ENCODE results near the gene CLNS1A.

CLNS1A gene

DNA sequence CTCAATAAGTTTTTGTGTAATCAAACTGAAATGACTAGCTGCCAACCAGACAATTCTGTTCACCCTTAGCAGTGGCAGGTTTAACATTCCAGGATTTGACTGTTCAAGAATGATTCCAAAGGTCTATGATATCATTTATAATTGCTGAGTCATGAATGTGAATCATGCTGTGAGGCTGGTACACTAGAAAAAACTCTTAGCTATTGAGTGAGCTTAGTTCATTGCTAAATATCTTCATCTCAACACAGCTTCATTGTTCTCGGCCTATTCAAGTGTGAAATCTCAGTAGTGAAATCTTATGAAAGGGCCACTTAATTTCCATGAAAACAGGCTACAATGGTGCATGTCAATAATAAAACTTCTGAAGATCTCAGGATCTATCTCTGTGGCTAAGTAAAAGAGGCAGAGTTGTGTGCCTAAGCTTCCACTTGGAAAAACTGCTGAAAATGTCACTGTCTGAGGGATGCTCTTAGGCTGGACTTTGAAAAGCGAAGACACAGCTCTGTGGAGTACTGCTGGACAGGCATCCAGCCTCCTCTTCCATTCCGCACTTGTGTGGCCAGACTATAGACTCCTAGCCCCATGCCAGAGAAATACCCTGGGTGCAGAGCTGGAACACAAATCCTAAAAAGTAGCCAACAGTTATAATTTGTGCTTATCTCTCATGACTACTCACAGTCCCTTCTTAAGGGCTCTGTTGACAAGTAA, 35.1 kb downstream of the CLNS1A start:
- DNase-seq (ENCODE audit: low spot score), result no peak

DNA sequence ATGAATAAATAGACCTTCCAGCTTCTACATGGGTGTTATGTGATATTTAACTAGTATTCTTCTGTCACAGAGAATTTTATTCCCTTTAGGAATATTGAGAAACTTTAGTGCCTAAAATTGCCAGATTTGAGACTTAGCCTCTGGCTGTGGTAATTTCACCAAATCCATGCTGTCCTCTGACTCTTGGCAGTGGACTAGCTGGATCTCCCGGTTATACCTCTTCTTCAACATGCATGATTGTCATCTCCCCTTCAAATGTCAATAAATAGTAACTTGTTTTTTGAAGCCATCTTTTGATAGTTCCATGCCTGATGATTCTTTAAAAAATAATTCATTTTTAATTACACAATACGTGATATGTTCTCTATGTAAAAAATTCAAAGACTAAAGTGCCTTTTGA, 39.4 kb downstream of the CLNS1A start:
- no peak overlapping the region for H2BK12ac ChIP-seq (ENCODE audit: low read length)
- H3K4me3 ChIP-seq (ENCODE audit: low read length in 2 of 2), result no peak overlapping the region
- no peaks in the 10 kb centered on the region for H3K27me3 ChIP-seq (ENCODE audit: control insufficient read depth in 3 of 3, insufficient read depth in 3 of 3, low read depth in 1 of 3, low read length in 3 of 3)
- H2AK5ac ChIP-seq (ENCODE audit: low read depth, low read length), result no peak overlapping the region
- no peak overlapping the region for H2BK5ac ChIP-seq (ENCODE audit: low read length)
- H2AFZ ChIP-seq (ENCODE audit: low read length), result no peak overlapping the region
- no peak overlapping the region for H4K8ac ChIP-seq (ENCODE audit: low read depth, low read length)
- no peak overlapping the region for H2BK15ac ChIP-seq (ENCODE audit: low read length)
- H3K9ac ChIP-seq (ENCODE audit: low read depth, low read length, poor library complexity), result no peak overlapping the region
- no peaks in the 10 kb centered on the region for H3K9me3 ChIP-seq (replicated peaks in 1 of 2; ENCODE audit: control insufficient read depth in 2 of 2, insufficient read depth in 1 of 2, low read depth in 1 of 2, low read length in 2 of 2)
- DNase-seq (ENCODE audit: low spot score), result no peak
- no peak overlapping the region for H3K18ac ChIP-seq (ENCODE audit: low read length)
- H3K23ac ChIP-seq (ENCODE audit: low read depth, low read length, poor library complexity), result no peak overlapping the region
- H3K27ac ChIP-seq (replicated peaks; ENCODE audit: low read length), result no peak overlapping the region
- no peak overlapping the region for H3K4ac ChIP-seq (ENCODE audit: low read length)
- no peaks in the 10 kb centered on the region for H3K79me1 ChIP-seq (ENCODE audit: low read depth, low read length)
- no peak overlapping the region for H3K4me2 ChIP-seq (ENCODE audit: insufficient read depth, low read length, poor library complexity, severe bottlenecking)
- H4K91ac ChIP-seq (ENCODE audit: low read depth, low read length, poor library complexity), result no peak overlapping the region
- no peaks in the 10 kb centered on the region for H3K36me3 ChIP-seq (replicated peaks in 1 of 2; ENCODE audit: control insufficient read depth in 2 of 2, insufficient read depth in 2 of 2, low read length in 2 of 2)
- no peak overlapping the region for H3K14ac ChIP-seq (ENCODE audit: low read length)
- H2BK120ac ChIP-seq (ENCODE audit: low read depth, low read length), result no peak overlapping the region
- no CpG with 5 or more reads among the region's 2 CpGs for WGBS, 2 donors (ENCODE audit: extremely low coverage in 2 of 2, insufficient read length in 2 of 2, insufficient replicate concordance in 1 of 2)
- peaks cover 0 to 8% of the 10 kb centered on the region in 2 donors for H3K4me1 ChIP-seq (ENCODE audit: control insufficient read depth in 2 of 2, insufficient read depth in 1 of 2, low read depth in 1 of 2, low read length in 2 of 2)

More for the DNA sequence above, 35.1 kb downstream of the CLNS1A start:
- Histone ChIP-seq H4K8ac (ENCODE audit: low read depth, low read length) (no peak overlapping the region), H2BK15ac (ENCODE audit: low read length) (no peak overlapping the region), H3K4me2 (ENCODE audit: insufficient read depth, low read length, poor library complexity, severe bottlenecking) (no peak overlapping the region), H2AK5ac (ENCODE audit: low read depth, low read length) (no peak overlapping the region), H4K91ac (ENCODE audit: low read depth, low read length, poor library complexity) (no peak overlapping the region), H2BK120ac (ENCODE audit: low read depth, low read length) (no peak overlapping the region), H2AFZ (ENCODE audit: low read length) (no peak overlapping the region), H3K36me3 (replicated peaks in 1 of 2; ENCODE audit: control insufficient read depth in 2 of 2, insufficient read depth in 2 of 2, low read length in 2 of 2) (peaks cover 4 to 29% of the 10 kb centered on the region in 2 donors), H3K27ac (replicated peaks; ENCODE audit: low read length) (no peak overlapping the region), H2BK12ac (ENCODE audit: low read length) (no peak overlapping the region), H2BK5ac (ENCODE audit: low read length) (no peak overlapping the region), H3K23ac (ENCODE audit: low read depth, low read length, poor library complexity) (no peak overlapping the region), H3K9ac (ENCODE audit: low read depth, low read length, poor library complexity) (no peak overlapping the region), H3K18ac (ENCODE audit: low read length) (no peak overlapping the region), H3K9me3 (replicated peaks in 1 of 2; ENCODE audit: control insufficient read depth in 2 of 2, insufficient read depth in 1 of 2, low read depth in 1 of 2, low read length in 2 of 2) (no peaks in the 10 kb centered on the region), H3K4me3 (ENCODE audit: low read length in 2 of 2) (no peak overlapping the region), H3K14ac (ENCODE audit: low read length) (no peak overlapping the region), H3K4ac (ENCODE audit: low read length) (no peak overlapping the region), H3K27me3 (ENCODE audit: control insufficient read depth in 3 of 3, insufficient read depth in 3 of 3, low read depth in 1 of 3, low read length in 3 of 3) (no peaks in the 10 kb centered on the region), H3K79me1 (ENCODE audit: low read depth, low read length) (no peaks in the 10 kb centered on the region), H3K4me1 (ENCODE audit: control insufficient read depth in 2 of 2, insufficient read depth in 1 of 2, low read depth in 1 of 2, low read length in 2 of 2) (peaks cover 0 to 11% of the 10 kb centered on the region in 2 donors)
- no CpG with 5 or more reads among the region's 3 CpGs for WGBS, 2 donors (ENCODE audit: extremely low coverage in 2 of 2, insufficient read length in 2 of 2, insufficient replicate concordance in 1 of 2)

DNA sequence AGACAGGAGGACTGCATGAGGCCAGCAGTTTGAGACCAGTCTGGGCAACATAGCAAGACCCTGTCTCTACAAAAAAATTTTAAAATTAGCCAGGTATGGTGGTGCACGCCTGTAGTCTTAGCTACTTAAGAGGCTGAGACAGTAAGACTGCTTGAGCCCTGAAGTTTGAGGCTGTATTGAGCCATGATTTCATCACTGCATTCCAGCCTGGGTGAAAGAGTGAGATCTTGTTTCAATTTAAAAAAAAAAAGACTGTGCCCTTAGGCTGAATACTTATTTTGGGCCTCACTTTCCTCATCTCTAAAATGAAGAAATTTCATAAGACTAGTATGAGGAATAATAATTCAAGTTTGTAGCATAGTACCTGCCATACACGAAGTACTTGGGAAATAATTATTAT, 41.0 kb downstream of the CLNS1A start:
- Histone ChIP-seq H3K4me3 (ENCODE audit: low read length in 2 of 2) (no peak overlapping the region), H4K91ac (ENCODE audit: low read depth, low read length, poor library complexity) (no peak overlapping the region), H2BK12ac (ENCODE audit: low read length) (no peak overlapping the region), H3K18ac (ENCODE audit: low read length) (no peak overlapping the region), H2BK120ac (ENCODE audit: low read depth, low read length) (no peak overlapping the region), H3K9ac (ENCODE audit: low read depth, low read length, poor library complexity) (no peak overlapping the region), H3K27me3 (ENCODE audit: control insufficient read depth in 3 of 3, insufficient read depth in 3 of 3, low read depth in 1 of 3, low read length in 3 of 3) (no peaks in the 10 kb centered on the region), H3K4me1 (ENCODE audit: control insufficient read depth in 2 of 2, insufficient read depth in 1 of 2, low read depth in 1 of 2, low read length in 2 of 2) (no peaks in the 10 kb centered on the region), H3K9me3 (replicated peaks in 1 of 2; ENCODE audit: control insufficient read depth in 2 of 2, insufficient read depth in 1 of 2, low read depth in 1 of 2, low read length in 2 of 2) (no peaks in the 10 kb centered on the region), H2AK5ac (ENCODE audit: low read depth, low read length) (no peak overlapping the region), H3K36me3 (replicated peaks in 1 of 2; ENCODE audit: control insufficient read depth in 2 of 2, insufficient read depth in 2 of 2, low read length in 2 of 2) (no peaks in the 10 kb centered on the region), H3K4ac (ENCODE audit: low read length) (no peak overlapping the region), H2BK15ac (ENCODE audit: low read length) (no peak overlapping the region), H3K27ac (replicated peaks; ENCODE audit: low read length) (no peak overlapping the region), H2AFZ (ENCODE audit: low read length) (no peak overlapping the region), H3K14ac (ENCODE audit: low read length) (no peak overlapping the region), H4K8ac (ENCODE audit: low read depth, low read length) (no peak overlapping the region), H3K79me1 (ENCODE audit: low read depth, low read length) (no peaks in the 10 kb centered on the region), H2BK5ac (ENCODE audit: low read length) (no peak overlapping the region), H3K23ac (ENCODE audit: low read depth, low read length, poor library complexity) (no peak overlapping the region), H3K4me2 (ENCODE audit: insufficient read depth, low read length, poor library complexity, severe bottlenecking) (no peak overlapping the region)
- no peak for DNase-seq (ENCODE audit: low spot score)
- WGBS, 2 donors (ENCODE audit: extremely low coverage in 2 of 2, insufficient read length in 2 of 2, insufficient replicate concordance in 1 of 2), result no CpG with 5 or more reads among the region's 2 CpGs

DNA sequence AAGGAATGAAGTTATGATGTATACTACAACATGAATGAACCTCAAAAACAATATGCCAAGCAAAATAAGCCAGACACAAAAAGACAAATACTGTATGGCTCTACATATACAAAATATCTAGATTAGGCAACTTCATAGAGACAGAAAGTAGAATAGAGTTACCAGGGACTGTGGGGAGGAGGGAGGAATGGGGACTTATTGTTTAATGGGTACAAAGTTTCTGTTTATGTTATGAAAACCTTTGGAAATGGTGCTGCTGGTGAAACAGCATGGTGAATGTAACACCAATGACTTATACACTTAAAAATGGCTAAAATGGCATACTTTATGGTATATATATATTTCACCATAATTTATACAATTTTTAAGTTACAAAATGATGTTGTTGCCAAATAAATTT, 43.7 kb downstream of the CLNS1A start:
- H3K4me3 ChIP-seq (ENCODE audit: low read length in 2 of 2), result no peak overlapping the region
- DNase-seq (ENCODE audit: low spot score), result no peak
- no peak overlapping the region for H2BK15ac ChIP-seq (ENCODE audit: low read length)
- H3K79me1 ChIP-seq (ENCODE audit: low read depth, low read length), result no peaks in the 10 kb centered on the region
- no peak overlapping the region for H3K14ac ChIP-seq (ENCODE audit: low read length)
- peaks cover 2 to 5% of the 10 kb centered on the region in 2 donors for H3K4me1 ChIP-seq (ENCODE audit: control insufficient read depth in 2 of 2, insufficient read depth in 1 of 2, low read depth in 1 of 2, low read length in 2 of 2)
- no peak overlapping the region for H2BK12ac ChIP-seq (ENCODE audit: low read length)
- no peak overlapping the region for H2AFZ ChIP-seq (ENCODE audit: low read length)
- H3K27ac ChIP-seq (replicated peaks; ENCODE audit: low read length), result no peak overlapping the region
- no peak overlapping the region for H3K4ac ChIP-seq (ENCODE audit: low read length)
- peaks cover 0 to 7% of the 10 kb centered on the region in 2 donors for H3K36me3 ChIP-seq (replicated peaks in 1 of 2; ENCODE audit: control insufficient read depth in 2 of 2, insufficient read depth in 2 of 2, low read length in 2 of 2)
- H2AK5ac ChIP-seq (ENCODE audit: low read depth, low read length), result no peak overlapping the region
- no peak overlapping the region for H3K4me2 ChIP-seq (ENCODE audit: insufficient read depth, low read length, poor library complexity, severe bottlenecking)
- no peak overlapping the region for H3K18ac ChIP-seq (ENCODE audit: low read length)
- peaks cover 0 to 7% of the 10 kb centered on the region in 2 donors for H3K9me3 ChIP-seq (replicated peaks in 1 of 2; ENCODE audit: control insufficient read depth in 2 of 2, insufficient read depth in 1 of 2, low read depth in 1 of 2, low read length in 2 of 2)
- no peak overlapping the region for H4K91ac ChIP-seq (ENCODE audit: low read depth, low read length, poor library complexity)
- no peak overlapping the region for H4K8ac ChIP-seq (ENCODE audit: low read depth, low read length)
- no peaks in the 10 kb centered on the region for H3K27me3 ChIP-seq (ENCODE audit: control insufficient read depth in 3 of 3, insufficient read depth in 3 of 3, low read depth in 1 of 3, low read length in 3 of 3)
- H2BK5ac ChIP-seq (ENCODE audit: low read length), result no peak overlapping the region
- H3K9ac ChIP-seq (ENCODE audit: low read depth, low read length, poor library complexity), result no peak overlapping the region
- H3K23ac ChIP-seq (ENCODE audit: low read depth, low read length, poor library complexity), result no peak overlapping the region
- no peak overlapping the region for H2BK120ac ChIP-seq (ENCODE audit: low read depth, low read length)

Data from neuronal stem cell (in vitro differentiated cells).